ENCODE measurements around the gene OR51B2.

The OR51B2 gene

GRCh38 chr11:5281596-5281995, 42.5 kb downstream of the OR51B2 start:
- no peak for DNase-seq

- DNase-seq = no peak
Observed at GRCh38 chr11:5280582-5281102, 43.5 kb downstream of the OR51B2 start.

GRCh38 chr11:5279471-5280090, 44.5 kb downstream of the OR51B2 start:
- DNase-seq = no peak

- DNase-seq = no peak
Observed at GRCh38 chr11:5277807-5278382, 46.2 kb downstream of the OR51B2 start.

- DNase-seq = no peak
Observed at GRCh38 chr11:5276697-5277096, 47.4 kb downstream of the OR51B2 start.

- no peak for DNase-seq
Observed at GRCh38 chr11:5275369-5276110, 48.6 kb downstream of the OR51B2 start.

- no peak for DNase-seq
Observed at GRCh38 chr11:5274395-5274794, 49.7 kb downstream of the OR51B2 start.

All from NCI-H1048 (cell line).